WTC11 (cell line): ENCODE data around the gene NAPSA. TPM values are rescaled to one million over a fixed set of nuclear protein-coding genes. Genes with fewer than 3 reads are reported as not detected.
"Not testable (repeated sequence)": the region's sequence is repeated elsewhere in the genome, so short reads cannot be mapped to it uniquely, and the experiment has no call there.

ENCODE experiments used
- ATAC-seq: fragments of 200-7000 bp; cut with Tn5 transposase; 2 replicates; pipeline ENCODE4 v1.10.0; 2021; ENCODE audit warnings: mild to moderate bottlenecking, moderate library complexity
- CTCF ChIA-PET: fragments of 300-600 bp; sonication (Branson Sonifier 250); formaldehyde crosslinking; loops from one replicate; lab custom pipeline; 2021; ENCODE audit warnings: antibody characterized with exemption; lab: Charles Lee
- POLR2A ChIA-PET: fragments of 350-600 bp; sonication (Branson Sonifier 250); formaldehyde crosslinking; loops from one replicate; lab custom pipeline; 2021; ENCODE audit warnings: antibody characterized with exemption; lab: Charles Lee
- DNase-seq: peaks from one replicate; pipeline ENCODE4 v3.0.0; 2021; ENCODE audit warnings: low spot score
- H3K27ac Mint-ChIP-seq: 2 replicates; pipeline ENCODE4 v1.8.0; 2021; ENCODE audit warnings: mixed read lengths
- H3K27me3 Mint-ChIP-seq: 2 replicates; pipeline ENCODE4 v1.8.0; 2021; ENCODE audit warnings: low read depth, mild to moderate bottlenecking, moderate library complexity, mixed read lengths
- H3K36me3 Mint-ChIP-seq: 2 replicates; pipeline ENCODE4 v1.8.0; 2021; ENCODE audit warnings: mixed read lengths
- H3K4me1 Mint-ChIP-seq: 2 replicates; pipeline ENCODE4 v1.8.0; 2022; ENCODE audit warnings: mixed read lengths
- H3K4me3 Mint-ChIP-seq: 2 replicates; pipeline ENCODE4 v1.8.0; 2021; ENCODE audit warnings: mild to moderate bottlenecking, moderate library complexity, mixed read lengths
- H3K9me3 Mint-ChIP-seq: 2 replicates; pipeline ENCODE4 v1.8.0; 2021; ENCODE audit warnings: mixed read lengths
- CTCF ChIP-seq: fragments of 200-600 bp; IDR thresholded peaks from 2 replicates; pipeline ENCODE4 v1.8.0; 2022; ENCODE audit warnings: antibody characterized with exemption
- ELF4 ChIP-seq: sonication (generic); formaldehyde crosslinking; IDR thresholded peaks from 2 replicates; pipeline ENCODE4 v1.8.1; 2022; ENCODE audit warnings: low read depth, mild to moderate bottlenecking, moderate library complexity, missing genetic modification reagents
- GRHL2 ChIP-seq: fragments of 250-450 bp; sonication (Bioruptor Pico); IDR thresholded peaks from 2 replicates; pipeline ENCODE4 v1.8.0; 2022; ENCODE audit warnings: mild to moderate bottlenecking, moderate library complexity; ENCODE audit not compliant: insufficient replicate concordance, severe bottlenecking
- JAZF1 ChIP-seq: fragments of 250-450 bp; sonication (Bioruptor Pico); IDR thresholded peaks from 2 replicates; pipeline ENCODE4 v1.9.0; 2021; ENCODE audit warnings: moderate library complexity, mild to moderate bottlenecking, inconsistent platforms
- KAT7 ChIP-seq: sonication (generic); formaldehyde crosslinking; IDR thresholded peaks from 2 replicates; pipeline ENCODE4 v1.8.1; 2023; ENCODE audit warnings: missing genetic modification reagents, mild to moderate bottlenecking, borderline replicate concordance
- MAX ChIP-seq: sonication (generic); formaldehyde crosslinking; IDR thresholded peaks from 2 replicates; pipeline ENCODE4 v1.8.0; 2022; ENCODE audit warnings: mild to moderate bottlenecking, missing genetic modification reagents
- MLX ChIP-seq: sonication (generic); formaldehyde crosslinking; IDR thresholded peaks from 2 replicates; pipeline ENCODE4 v1.8.1; 2023; ENCODE audit warnings: mild to moderate bottlenecking, missing genetic modification reagents, moderate library complexity
- MXD4 ChIP-seq: fragments of 250-450 bp; sonication (Bioruptor Pico); IDR thresholded peaks from 2 replicates; pipeline ENCODE4 v1.8.0; 2021; ENCODE audit warnings: mild to moderate bottlenecking, moderate library complexity, borderline replicate concordance
- NFATC4 ChIP-seq: fragments of 250-450 bp; sonication (Bioruptor Pico); IDR thresholded peaks from 2 replicates; pipeline ENCODE4 v1.9.0; 2021; ENCODE audit warnings: mild to moderate bottlenecking
- NR3C1 ChIP-seq: sonication (generic); formaldehyde crosslinking; conservative IDR thresholded peaks from 2 replicates; pipeline ENCODE4 v1.8.1; 2023; ENCODE audit warnings: low read depth, mild to moderate bottlenecking, missing genetic modification reagents
- RELA ChIP-seq: sonication (generic); formaldehyde crosslinking; IDR thresholded peaks from 2 replicates; pipeline ENCODE4 v1.8.1; 2022; ENCODE audit warnings: missing genetic modification reagents, mild to moderate bottlenecking, borderline replicate concordance
- SMAD3 ChIP-seq: sonication (generic); formaldehyde crosslinking; IDR thresholded peaks from 2 replicates; pipeline ENCODE4 v1.8.0; 2022; ENCODE audit warnings: missing genetic modification reagents, mild to moderate bottlenecking, borderline replicate concordance
- SMAD4 ChIP-seq: sonication (generic); formaldehyde crosslinking; IDR thresholded peaks from 2 replicates; pipeline ENCODE4 v1.8.0; 2022; ENCODE audit warnings: mild to moderate bottlenecking, missing genetic modification reagents
- TP53 ChIP-seq: sonication (generic); formaldehyde crosslinking; IDR thresholded peaks from 2 replicates; pipeline ENCODE4 v1.8.1; 2023; ENCODE audit warnings: mild to moderate bottlenecking, missing genetic modification reagents
- ZMAT4 ChIP-seq: fragments of 250-450 bp; sonication (Bioruptor Pico); IDR thresholded peaks from 2 replicates; pipeline ENCODE4 v1.9.0; 2021; ENCODE audit warnings: mild to moderate bottlenecking
- ZNF281 ChIP-seq: sonication (generic); formaldehyde crosslinking; IDR thresholded peaks from 2 replicates; pipeline ENCODE4 v1.8.0; 2023; ENCODE audit warnings: mild to moderate bottlenecking, missing genetic modification reagents
- ZNF317 ChIP-seq: sonication (generic); formaldehyde crosslinking; IDR thresholded peaks from 2 replicates; pipeline ENCODE4 v1.8.1; 2023; ENCODE audit warnings: low read depth, mild to moderate bottlenecking, moderate library complexity, missing genetic modification reagents, borderline replicate concordance
- ZNF416 ChIP-seq: fragments of 250-450 bp; sonication (Bioruptor Pico); IDR thresholded peaks from 2 replicates; pipeline ENCODE4 v1.9.0; 2021; ENCODE audit warnings: mild to moderate bottlenecking, inconsistent platforms
- ZSCAN18 ChIP-seq: fragments of 250-450 bp; sonication (Bioruptor Pico); IDR thresholded peaks from 2 replicates; pipeline ENCODE4 v2.1.2; 2022; ENCODE audit warnings: mild to moderate bottlenecking, moderate library complexity
- total RNA-seq: library from RNA; stranded (reverse); gene quantifications from 3 replicates; pipeline ENCODE4 v1.2.3, GENCODE V29; 2021
- TF ChIP-seq, protein P1 (sequence below): fragments of 250-450 bp; sonication (Bioruptor Pico); IDR thresholded peaks from 2 replicates; pipeline ENCODE4 v1.9.0; 2021; ENCODE audit warnings: moderate library complexity, mild to moderate bottlenecking, inconsistent platforms, borderline replicate concordance
- TF ChIP-seq, protein P2 (sequence below): fragments of 250-450 bp; sonication (Bioruptor Pico); IDR thresholded peaks from 2 replicates; pipeline ENCODE4 v1.8.0; 2021; ENCODE audit warnings: mild to moderate bottlenecking

The NAPSA gene
- total RNA-seq, 1 experiment from 2014 or later, result 2.7 TPM

DNA sequence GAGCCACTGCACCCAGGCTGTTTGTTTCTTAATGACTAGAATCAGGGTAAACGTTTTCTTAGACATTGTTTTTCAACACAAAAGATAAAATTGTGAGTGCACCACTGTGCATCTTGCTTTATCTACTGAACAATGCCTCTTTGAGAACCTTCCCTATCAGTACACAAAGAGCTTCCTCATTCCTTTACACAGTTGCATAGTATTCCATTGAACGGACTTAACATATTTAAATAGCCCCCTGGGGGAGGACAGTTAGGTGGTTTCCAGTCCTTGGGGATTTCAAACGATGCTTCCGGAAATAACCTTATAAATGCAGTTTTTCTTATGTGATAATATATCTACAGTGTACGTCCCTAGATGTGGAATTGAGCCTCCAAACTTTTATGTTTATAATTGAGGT, 27.3 kb upstream of the NAPSA start (continued):
- TF ChIP-seq ZNF281 (CRISPR knock-in tag), result no peak
- no peak for TF ChIP-seq ZNF416 (CRISPR knock-in tag)
- TF ChIP-seq GRHL2 (CRISPR knock-in tag), result no peak
- no peak for TF ChIP-seq NFATC4 (CRISPR knock-in tag)

DNA sequence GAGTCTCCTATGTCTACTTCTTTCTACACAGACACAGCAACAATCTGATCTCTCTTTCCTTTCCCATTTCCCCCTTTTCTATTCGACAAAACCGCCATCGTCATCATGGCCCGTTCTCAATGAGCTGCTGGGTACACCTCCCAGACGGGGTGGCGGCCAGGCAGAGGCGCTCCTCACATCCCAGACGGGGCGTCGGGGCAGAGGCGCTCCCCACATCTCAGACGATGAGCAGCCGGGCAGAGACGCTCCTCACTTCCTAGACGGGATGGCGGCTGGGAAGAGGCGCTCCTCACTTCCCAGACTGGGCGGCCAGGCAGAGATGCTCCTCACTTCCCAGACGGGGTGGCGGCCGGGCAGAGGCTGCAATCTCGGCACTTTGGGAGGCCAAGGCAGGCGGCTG, 25.5 kb upstream of the NAPSA start:
- POLR2A ChIA-PET, CTCF ChIA-PET, H3K4me1 Mint-ChIP-seq, DNase-seq, H3K4me3 Mint-ChIP-seq, ATAC-seq, H3K27ac Mint-ChIP-seq, H3K27me3 Mint-ChIP-seq: not testable (repeated sequence)
- TF ChIP-seq SMAD4 (CRISPR knock-in tag), result 0 out of 2 replicates have a peak, but pooled peaks have one; percentile 26
- peaks cover 58% of the 10 kb centered on the region for H3K36me3 Mint-ChIP-seq
- peaks cover 18% of the 10 kb centered on the region for H3K9me3 Mint-ChIP-seq

DNA sequence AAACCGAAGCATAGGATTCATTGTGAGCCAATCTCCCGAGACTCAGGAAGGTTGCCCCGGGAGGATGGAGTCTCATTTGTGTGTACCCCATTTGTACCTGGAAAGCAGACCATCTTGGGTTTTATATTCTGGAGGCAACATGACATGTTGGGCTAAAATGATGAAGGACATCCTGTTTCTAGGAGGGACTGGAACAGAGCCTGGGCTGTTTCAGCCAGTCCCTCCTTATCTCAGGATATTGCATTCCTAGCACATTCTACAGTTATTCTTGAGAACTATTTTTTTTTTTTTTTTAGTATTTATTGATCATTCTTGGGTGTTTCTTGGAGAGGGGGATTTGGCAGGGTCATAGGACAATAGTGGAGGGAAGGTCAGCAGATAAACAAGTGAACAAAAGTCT, 24.9 kb upstream of the NAPSA start:
- H3K27me3 Mint-ChIP-seq, POLR2A ChIA-PET, CTCF ChIA-PET, H3K27ac Mint-ChIP-seq, ATAC-seq, H3K4me1 Mint-ChIP-seq, DNase-seq, H3K4me3 Mint-ChIP-seq: not testable (repeated sequence)
- Mint-ChIP-seq H3K36me3 (peaks cover 58% of the 10 kb centered on the region), H3K9me3 (peaks cover 18% of the 10 kb centered on the region)

DNA sequence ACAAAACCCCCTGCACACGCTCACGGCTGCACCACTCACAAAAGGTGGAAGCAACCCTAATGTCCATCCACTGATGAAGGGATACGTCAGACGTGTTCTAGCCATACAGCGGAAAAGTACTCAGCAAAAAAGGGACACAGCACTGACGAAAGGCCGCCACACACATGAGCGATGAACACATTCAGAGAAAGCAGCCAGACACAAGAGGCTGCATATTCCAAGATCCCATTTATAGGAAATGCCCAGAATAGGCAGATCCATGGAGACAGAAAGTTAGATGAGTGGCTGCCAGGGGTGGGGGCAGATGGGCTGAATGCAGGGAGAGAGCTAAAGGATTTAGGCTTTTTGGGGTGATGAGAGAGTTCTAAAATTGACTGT, 22.4 kb upstream of the NAPSA start:
- Mint-ChIP-seq H3K9me3 (peaks cover 17% of the 10 kb centered on the region), H3K27ac (peak overlapping the region; percentile 4), H3K4me3 (no peak overlapping the region), H3K36me3 (peaks cover 45% of the 10 kb centered on the region), H3K27me3 (no peaks in the 10 kb centered on the region), H3K4me1 (peaks cover 21% of the 10 kb centered on the region)
- ATAC-seq (no peak), DNase-seq (no peak)
- ChIA-PET POLR2A (no interaction called here), CTCF (no interaction called here)
- TF ChIP-seq ZNF416 (CRISPR knock-in tag), result no peak
- no peak for TF ChIP-seq ZSCAN18
- TF ChIP-seq JAZF1 (CRISPR knock-in tag), result no peak
- no peak for TF ChIP-seq ZMAT4
- no peak for TF ChIP-seq MAX (CRISPR knock-in tag)
- no peak for TF ChIP-seq TP53
- TF ChIP-seq, protein P1, sequence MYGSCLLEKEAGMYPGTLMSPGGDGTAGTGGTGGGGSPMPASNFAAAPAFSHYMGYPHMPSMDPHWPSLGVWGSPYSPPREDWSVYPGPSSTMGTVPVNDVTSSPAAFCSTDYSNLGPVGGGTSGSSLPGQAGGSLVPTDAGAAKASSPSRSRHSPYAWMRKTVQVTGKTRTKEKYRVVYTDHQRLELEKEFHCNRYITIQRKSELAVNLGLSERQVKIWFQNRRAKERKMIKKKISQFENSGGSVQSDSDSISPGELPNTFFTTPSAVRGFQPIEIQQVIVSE (CRISPR knock-in tag), result no peak
- no peak for TF ChIP-seq MLX (CRISPR knock-in tag)
- no peak for TF ChIP-seq CTCF
- no peak for TF ChIP-seq NR3C1 (CRISPR knock-in tag)
- TF ChIP-seq ZNF317 (CRISPR knock-in tag), result no peak
- no peak for TF ChIP-seq RELA
- no peak for TF ChIP-seq SMAD3 (CRISPR knock-in tag)
- TF ChIP-seq MXD4 (CRISPR knock-in tag), result no peak
- no peak for TF ChIP-seq ELF4
- TF ChIP-seq, protein P2, sequence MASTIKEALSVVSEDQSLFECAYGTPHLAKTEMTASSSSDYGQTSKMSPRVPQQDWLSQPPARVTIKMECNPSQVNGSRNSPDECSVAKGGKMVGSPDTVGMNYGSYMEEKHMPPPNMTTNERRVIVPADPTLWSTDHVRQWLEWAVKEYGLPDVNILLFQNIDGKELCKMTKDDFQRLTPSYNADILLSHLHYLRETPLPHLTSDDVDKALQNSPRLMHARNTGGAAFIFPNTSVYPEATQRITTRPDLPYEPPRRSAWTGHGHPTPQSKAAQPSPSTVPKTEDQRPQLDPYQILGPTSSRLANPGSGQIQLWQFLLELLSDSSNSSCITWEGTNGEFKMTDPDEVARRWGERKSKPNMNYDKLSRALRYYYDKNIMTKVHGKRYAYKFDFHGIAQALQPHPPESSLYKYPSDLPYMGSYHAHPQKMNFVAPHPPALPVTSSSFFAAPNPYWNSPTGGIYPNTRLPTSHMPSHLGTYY (CRISPR knock-in tag), result no peak
- TF ChIP-seq KAT7 (CRISPR knock-in tag), result no peak
